Upper lobe of left lung (tissue), 6 donors: ENCODE measurements around the gene TAOK3. TPM values are rescaled to one million over a fixed set of nuclear protein-coding genes. Genes with fewer than 3 reads are reported as not detected.

ENCODE experiments used
- ATAC-seq, 2 donors: fragments of 200-7000 bp; cut with Tn5 transposase; one replicate each; pipeline ENCODE4 v1.9.1; 2022; ENCODE audit warnings: mild to moderate bottlenecking in 2 of 2, moderate library complexity in 2 of 2; ENCODE audit not compliant: low FRiP score in 2 of 2
- DNase-seq, 2 donors: peaks; one replicate each; pipeline ENCODE4 v3.0.0-alpha.2; 2019 to 2020
- H3K27ac ChIP-seq, 4 donors: fragments of 200-600 bp; sonication (generic); one replicate each; pipeline ENCODE4 v1.5.1; 2016 to 2019
- H3K27me3 ChIP-seq, 4 donors: fragments of 200-600 bp; sonication (generic); one replicate each; pipeline ENCODE4 v1.5.1; 2017 to 2019
- H3K36me3 ChIP-seq, 4 donors: fragments of 200-600 bp; sonication (generic); one replicate each; pipeline ENCODE4 v1.5.1; 2016 to 2019
- H3K4me1 ChIP-seq, 4 donors: fragments of 200-600 bp; sonication (generic); one replicate each; pipeline ENCODE4 v1.5.1; 2018 to 2019
- H3K4me3 ChIP-seq, 4 donors: fragments of 200-600 bp; sonication (generic); one replicate each; pipeline ENCODE4 v1.5.1; 2017 to 2019; ENCODE audit warnings: mild to moderate bottlenecking in 2 of 4, moderate library complexity in 1 of 4
- H3K9me3 ChIP-seq, 4 donors: fragments of 200-600 bp; sonication (generic); one replicate each; pipeline ENCODE4 v1.5.1; 2018 to 2019
- CTCF ChIP-seq, 6 experiments: fragments of 450-650 bp in 4 of 6; fragments of 200-600 bp in 2 of 6; sonication (generic) in 2 of 6; IDR thresholded peaks; one replicate each; pipeline ENCODE4 v1.5.1; 2016 to 2019; ENCODE audit warnings: antibody characterized with exemption in 6 of 6
- EP300 ChIP-seq, 4 donors: sonication (generic); formaldehyde crosslinking; IDR thresholded peaks; one replicate each; pipeline ENCODE4 v1.5.1; 2017; ENCODE audit warnings: antibody characterized with exemption in 4 of 4, control low read depth in 2 of 4
- POLR2A ChIP-seq, 4 donors: fragments of 450-650 bp; IDR thresholded peaks; one replicate each; pipeline ENCODE4 v1.5.1; 2016 to 2017; ENCODE audit warnings: antibody characterized with exemption in 4 of 4, mild to moderate bottlenecking in 2 of 4
- POLR2AphosphoS5 ChIP-seq, 2 donors: sonication (generic); formaldehyde crosslinking; IDR thresholded peaks; one replicate each; pipeline ENCODE4 v1.5.1; 2017; ENCODE audit warnings: antibody characterized with exemption in 2 of 2
- WGBS, 2 donors: methylation state at CpG; one replicate each; pipeline ENCODE4 v1.1.5; 2017 to 2018; 5-methylcytosine and 5-hydroxymethylcytosine counted together
- total RNA-seq, 6 donors: library from RNA; depleted of rRNA in 4 of 6; stranded (reverse); fragments of >200 nt in 4 of 6; gene quantifications; one replicate each; pipeline versions ENCODE4 v1.1.0 to v1.2.1, GENCODE V29; 2016 to 2021
- donor health status: DM: no; HTN: no; CAD: no; lungs with moderate emphysema.
- donor health status: DM: no; HTN: yes; CAD: no; lungs with severe emphysema.

TAOK3 gene
- total RNA-seq, 6 donors from 2014 or later: 49.7 to 111 (median 67.8) TPM

- DNase-seq (no peak), ATAC-seq (no peak)
- WGBS, 2 donors: 79 to 84% methylated on average over 4 of the region's 4 CpGs
- Histone ChIP-seq H3K4me1 (peaks cover 15 to 30% (median 24%) of the 10 kb centered on the region in 4 donors), H3K36me3 (no peaks in the 10 kb centered on the region), H3K4me3 (no peak overlapping the region), H3K27ac (peak overlapping the region in 1 of 4 donors; percentile 31), H3K9me3 (no peaks in the 10 kb centered on the region), H3K27me3 (no peaks in the 10 kb centered on the region)
- TF ChIP-seq EP300 (IDR thresholded peaks at IDR 0.05): no peak
- TF ChIP-seq POLR2AphosphoS5 (IDR thresholded peaks at IDR 0.05): no peak
- TF ChIP-seq POLR2A (IDR thresholded peaks at IDR 0.05): no peak
- TF ChIP-seq CTCF (IDR thresholded peaks at IDR 0.05): no peak
These were observed 10.8 kb downstream of the TAOK3 start for GRCh38 chr12:118361889-118362288.

DNA sequence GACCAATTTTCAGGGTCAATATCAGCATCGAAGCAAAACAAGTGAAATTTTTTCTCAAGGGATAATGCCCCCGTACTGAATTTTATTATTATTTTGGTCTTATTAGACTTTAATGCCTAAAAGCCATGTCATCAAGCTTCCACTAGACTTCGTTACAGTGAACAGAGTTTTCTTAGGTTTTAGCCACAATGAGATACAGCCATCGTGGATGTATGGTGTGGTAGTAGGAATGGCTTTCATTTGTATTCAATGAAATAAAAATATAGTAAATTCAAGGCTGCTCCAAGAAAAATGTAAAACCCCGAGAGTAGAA is 11.7 kb downstream of the TAOK3 start:
- DNase-seq: no peak
- Histone ChIP-seq H3K4me1 (peaks cover 15 to 37% (median 31%) of the 10 kb centered on the region in 4 donors), H3K9me3 (no peaks in the 10 kb centered on the region), H3K36me3 (no peaks in the 10 kb centered on the region), H3K27ac (no peak overlapping the region), H3K27me3 (no peaks in the 10 kb centered on the region), H3K4me3 (no peak overlapping the region)
- WGBS, 2 donors: 90 to 92% methylated on average over 5 of the region's 5 CpGs
- no peak for ATAC-seq
- TF ChIP-seq POLR2AphosphoS5 (IDR thresholded peaks at IDR 0.05) (no peak), EP300 (IDR thresholded peaks at IDR 0.05) (no peak), POLR2A (IDR thresholded peaks at IDR 0.05) (no peak), CTCF (IDR thresholded peaks at IDR 0.05) (no peak)

- no peak for ATAC-seq
- TF ChIP-seq EP300 (IDR thresholded peaks at IDR 0.05) (no peak), POLR2AphosphoS5 (IDR thresholded peaks at IDR 0.05) (no peak), CTCF (IDR thresholded peaks at IDR 0.05) (no peak), POLR2A (IDR thresholded peaks at IDR 0.05) (no peak)
- Histone ChIP-seq H3K9me3 (no peaks in the 10 kb centered on the region), H3K36me3 (no peaks in the 10 kb centered on the region), H3K27ac (peak overlapping the region; percentile 5 to 81 (median 60)), H3K27me3 (no peaks in the 10 kb centered on the region), H3K4me1 (peaks cover 19 to 45% (median 36%) of the 10 kb centered on the region in 4 donors), H3K4me3 (peak overlapping the region in 3 of 4 donors; percentile 20 to 41 (median 38))
- peak in 1 of 2 donors; percentile 62 for DNase-seq
- WGBS, 2 donors: 27 to 45% methylated on average over 4 of the region's 4 CpGs
These were observed 13.2 kb downstream of the TAOK3 start for GRCh38 chr12:118359541-118359915.

DNA sequence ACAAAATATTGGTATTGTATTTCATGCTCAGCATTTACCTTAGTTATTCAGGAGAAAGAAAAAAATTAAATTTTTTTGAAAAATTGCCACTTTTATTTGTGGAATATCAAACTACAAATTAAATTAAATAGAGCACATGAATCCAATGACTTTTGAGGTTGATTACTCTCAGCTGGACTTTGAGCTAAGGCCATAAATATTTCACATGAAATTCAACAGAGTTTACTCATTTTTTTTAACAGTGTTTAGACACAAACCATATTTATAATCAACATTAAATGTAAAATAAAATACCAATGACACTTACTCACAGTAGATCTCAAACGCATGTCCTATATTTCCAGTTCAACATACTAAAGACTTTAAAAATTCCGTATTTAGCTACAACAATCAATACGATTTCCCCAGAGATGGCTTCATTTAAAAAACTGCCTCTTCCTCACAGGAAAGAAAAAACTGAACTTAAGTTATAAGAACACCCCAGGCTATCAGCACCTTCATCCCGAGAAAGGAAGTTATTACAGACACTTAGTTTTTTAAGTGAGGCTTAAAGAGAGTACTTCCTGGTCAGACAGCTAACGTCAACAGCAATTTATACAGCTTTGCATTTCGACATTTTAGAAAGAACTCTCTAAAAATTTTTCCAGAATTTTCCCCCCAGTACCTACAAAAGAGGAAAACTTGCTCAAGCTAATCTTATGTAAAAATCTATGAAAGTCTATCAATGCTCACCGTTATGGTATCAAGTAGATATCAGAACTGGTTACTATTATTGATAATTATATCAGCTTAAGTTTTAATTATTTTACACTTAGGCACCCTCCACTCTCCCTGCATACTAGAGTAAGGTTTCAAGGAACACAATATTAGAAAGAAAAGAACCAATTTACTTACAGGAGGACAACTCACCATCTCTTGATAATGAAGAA is 13.8 kb downstream of the TAOK3 start:
- no peaks in the 10 kb centered on the region for H3K27me3 ChIP-seq
- H3K4me3 ChIP-seq: peak overlapping the region; percentile 8 to 41 (median 29)
- peaks cover 0 to 3% (median 0%) of the 10 kb centered on the region in 4 donors for H3K9me3 ChIP-seq
- ATAC-seq (peak in 1 of 2 donors; percentile 67), DNase-seq (no peak)
- peak overlapping the region; percentile 54 to 81 (median 60) for H3K27ac ChIP-seq
- TF ChIP-seq CTCF (IDR thresholded peaks at IDR 0.05): no peak
- TF ChIP-seq POLR2AphosphoS5 (IDR thresholded peaks at IDR 0.05): no peak
- TF ChIP-seq EP300 (IDR thresholded peaks at IDR 0.05): peak in 1 of 4 donors; percentile 6
- TF ChIP-seq POLR2A (IDR thresholded peaks at IDR 0.05): no peak
- WGBS, 2 donors: 19 to 34% methylated on average over 7 of the region's 7 CpGs
- H3K36me3 ChIP-seq: no peaks in the 10 kb centered on the region
- peaks cover 19 to 45% (median 36%) of the 10 kb centered on the region in 4 donors for H3K4me1 ChIP-seq
